Occipital lobe (tissue), 2 donors: ENCODE results near the gene SRSF11. TPM values are rescaled to one million over a fixed set of nuclear protein-coding genes. Genes with fewer than 3 reads are reported as not detected.
"Not testable (repeated sequence)": the region's sequence is repeated elsewhere in the genome, so short reads cannot be mapped to it uniquely, and the experiment has no call there.

Experiments used
- DNase-seq: peaks from one replicate; lab custom pipeline; 2025; lab: John Stamatoyannopoulos, UW
- total RNA-seq: library from RNA; depleted of rRNA; stranded (reverse); fragments of >200 nt; gene quantifications from one replicate; pipeline ENCODE4 v1.2.3, GENCODE V29; 2014

Gene SRSF11
- 212 TPM for total RNA-seq

- DNase-seq: peak; percentile 89
These were observed at the start of gene SRSF11 for GRCh38 chr1:70221238-70222121. Gene SRSF11 (plus strand): TSS chr1:70221380. CDS start chr1:70221637, 257 bp downstream.

GRCh38 chr1:70171512-70171911 is 49.7 kb upstream of the SRSF11 start:
- no peak for DNase-seq

- not testable (repeated sequence) for DNase-seq
These were observed 36.0 kb upstream of the SRSF11 start for GRCh38 chr1:70185181-70185580.

GRCh38 chr1:70188522-70188921 is 32.7 kb upstream of the SRSF11 start:
- DNase-seq: no peak

- no peak for DNase-seq
These were observed 31.0 kb upstream of the SRSF11 start for GRCh38 chr1:70190180-70190579.

- not testable (repeated sequence) for DNase-seq
These were observed 28.7 kb upstream of the SRSF11 start for GRCh38 chr1:70192446-70192845.

- no peak for DNase-seq
These were observed 26.6 kb upstream of the SRSF11 start for GRCh38 chr1:70194601-70195000.

- DNase-seq: no peak
These were observed 25.8 kb upstream of the SRSF11 start for GRCh38 chr1:70195342-70195741.

GRCh38 chr1:70196333-70196732 is 24.8 kb upstream of the SRSF11 start:
- DNase-seq: no peak

GRCh38 chr1:70200065-70200464 is 21.1 kb upstream of the SRSF11 start:
- DNase-seq: no peak

- no peak for DNase-seq
These were observed 18.9 kb upstream of the SRSF11 start for GRCh38 chr1:70202173-70202758.

GRCh38 chr1:70204139-70204538 is 17.0 kb upstream of the SRSF11 start:
- no peak for DNase-seq

- DNase-seq: no peak
These were observed 16.6 kb upstream of the SRSF11 start for GRCh38 chr1:70204600-70204999.

GRCh38 chr1:70205071-70205433 is 16.1 kb upstream of the SRSF11 start:
- no peak for DNase-seq

- peak; percentile 92 for DNase-seq
These were observed 15.6 kb upstream of the SRSF11 start, which contains the start of gene LRRC40 for GRCh38 chr1:70205434-70206118. Gene LRRC40 (minus strand): TSS chr1:70205579. CDS start chr1:70205540, 39 bp downstream.

GRCh38 chr1:70206833-70207232 is 14.3 kb upstream of the SRSF11 start:
- not testable (repeated sequence) for DNase-seq

GRCh38 chr1:70207492-70207891 is 13.7 kb upstream of the SRSF11 start:
- no peak for DNase-seq

- DNase-seq: no peak
These were observed 12.9 kb upstream of the SRSF11 start for GRCh38 chr1:70208292-70208691.

GRCh38 chr1:70210820-70211219 is 10.4 kb upstream of the SRSF11 start:
- no peak for DNase-seq

GRCh38 chr1:70211541-70211940 is 9.6 kb upstream of the SRSF11 start:
- DNase-seq: no peak

- no peak for DNase-seq
These were observed 1.2 kb upstream of the SRSF11 start for GRCh38 chr1:70220015-70220414.

- no peak for DNase-seq
These were observed 503 bp upstream of the SRSF11 start for GRCh38 chr1:70220517-70221237.
